HepG2 (cell line): ENCODE results near the gene SULT6B1. TPM values are rescaled to one million over a fixed set of nuclear protein-coding genes. Genes with fewer than 3 reads are reported as not detected.

Experiments
- ETV6 ChIP-seq: sonication (generic); formaldehyde crosslinking; conservative IDR thresholded peaks from 2 replicates; pipeline ENCODE4 v1.4.0; 2020; ENCODE audit warnings: missing genetic modification reagents
- HCFC1 ChIP-seq: fragments of 150-350 bp; IDR thresholded peaks from 2 replicates; pipeline ENCODE4 v1.6.1; 2014; ENCODE audit warnings: low read depth, low read length
- HMGA1 ChIP-seq: sonication (generic); formaldehyde crosslinking; conservative IDR thresholded peaks from 2 replicates; pipeline ENCODE4 v1.4.0; 2020; ENCODE audit warnings: missing genetic modification reagents
- HNRNPK ChIP-seq: fragments of 200-400 bp; formaldehyde crosslinking; IDR thresholded peaks from 2 replicates; pipeline ENCODE4 v1.6.1; 2018; ENCODE audit warnings: low read length, low read depth, moderate library complexity, mild to moderate bottlenecking; ENCODE audit not compliant: poor library complexity, severe bottlenecking
- JUN ChIP-seq: sonication (generic); formaldehyde crosslinking; IDR thresholded peaks from 2 replicates; pipeline ENCODE4 v1.4.0; 2020; ENCODE audit warnings: mild to moderate bottlenecking, missing genetic modification reagents
- MBNL3 ChIP-seq: fragments of 250-450 bp; sonication (Bioruptor Pico); conservative IDR thresholded peaks from 2 replicates; pipeline ENCODE4 v1.8.0; 2022; ENCODE audit warnings: mild to moderate bottlenecking, inconsistent platforms
- MZF1 ChIP-seq: sonication (generic); formaldehyde crosslinking; IDR thresholded peaks from 2 replicates; pipeline ENCODE4 v1.8.1; 2023; ENCODE audit warnings: mild to moderate bottlenecking, missing genetic modification reagents, borderline replicate concordance
- NFE2L2 ChIP-seq: fragments of 150-350 bp; IDR thresholded peaks from 2 replicates; pipeline ENCODE4 v1.6.1; 2014; ENCODE audit warnings: low read length
- PHF8 ChIP-seq: sonication (generic); formaldehyde crosslinking; IDR thresholded peaks from 2 replicates; pipeline ENCODE4 v1.5.0; 2020; ENCODE audit warnings: missing genetic modification reagents
- POLR2G ChIP-seq: fragments of 200-400 bp; formaldehyde crosslinking; IDR thresholded peaks from 2 replicates; pipeline ENCODE4 v1.6.1; 2018; ENCODE audit warnings: mild to moderate bottlenecking, low read depth, low read length, moderate library complexity
- SALL1 ChIP-seq: sonication (generic); formaldehyde crosslinking; IDR thresholded peaks from 2 replicates; pipeline ENCODE4 v1.8.0; 2022; ENCODE audit warnings: mild to moderate bottlenecking, missing genetic modification reagents
- TCF12 ChIP-seq, 2 experiments: fragments of 450-650 bp in 1 of 2; sonication (generic) in 1 of 2; formaldehyde crosslinking in 1 of 2; IDR thresholded peaks; 2 replicates each; pipeline versions ENCODE4 v1.6.1 to v1.8.0; 2017 to 2022; ENCODE audit warnings: antibody characterized with exemption in 1 of 2, mild to moderate bottlenecking in 1 of 2, missing genetic modification reagents in 1 of 2, moderate library complexity in 1 of 2
- TGIF2 ChIP-seq: IDR thresholded peaks from 2 replicates; pipeline ENCODE4 v1.6.1; 2016; ENCODE audit warnings: control low read depth, missing compliant biosample characterization
- ZBTB8A ChIP-seq: sonication (generic); formaldehyde crosslinking; IDR thresholded peaks from 2 replicates; pipeline ENCODE4 v1.4.0; 2020; ENCODE audit warnings: mild to moderate bottlenecking, low read depth, missing genetic modification reagents, borderline replicate concordance
- ZMYM3 ChIP-seq: sonication (generic); formaldehyde crosslinking; IDR thresholded peaks from 2 replicates; pipeline ENCODE4 v1.5.1; 2020; ENCODE audit warnings: mild to moderate bottlenecking, missing genetic modification reagents
- ZNF10 ChIP-seq: sonication (generic); formaldehyde crosslinking; IDR thresholded peaks from 2 replicates; pipeline ENCODE4 v1.4.0; 2020; ENCODE audit warnings: mild to moderate bottlenecking, low read depth, missing genetic modification reagents, borderline replicate concordance
- ZNF282 ChIP-seq: fragments of 450-650 bp; IDR thresholded peaks from 2 replicates; pipeline ENCODE4 v1.6.1; 2018; ENCODE audit not compliant: partially characterized antibody
- ZNF292 ChIP-seq: sonication (generic); formaldehyde crosslinking; IDR thresholded peaks from 2 replicates; pipeline ENCODE4 v1.8.1; 2022; ENCODE audit warnings: mild to moderate bottlenecking, low read depth, missing genetic modification reagents, borderline replicate concordance
- ZNF431 ChIP-seq: sonication (generic); formaldehyde crosslinking; IDR thresholded peaks from 2 replicates; pipeline ENCODE4 v1.9.0; 2022; ENCODE audit warnings: missing genetic modification reagents, low read depth, mild to moderate bottlenecking, borderline replicate concordance
- ZNF530 ChIP-seq: sonication (generic); formaldehyde crosslinking; IDR thresholded peaks from 2 replicates; pipeline ENCODE4 v1.5.0; 2020; ENCODE audit warnings: low read depth, mild to moderate bottlenecking, missing genetic modification reagents
- ZNF607 ChIP-seq: sonication (generic); formaldehyde crosslinking; IDR thresholded peaks from 2 replicates; pipeline ENCODE4 v1.5.1; 2020; ENCODE audit warnings: missing genetic modification reagents, mild to moderate bottlenecking, borderline replicate concordance
- ZNF737 ChIP-seq: sonication (generic); formaldehyde crosslinking; IDR thresholded peaks from 2 replicates; pipeline ENCODE4 v1.5.0; 2020; ENCODE audit warnings: missing genetic modification reagents, mild to moderate bottlenecking, borderline replicate concordance
- ZNF747 ChIP-seq: sonication (generic); formaldehyde crosslinking; IDR thresholded peaks from 2 replicates; pipeline ENCODE4 v1.8.1; 2023; ENCODE audit warnings: missing genetic modification reagents, mild to moderate bottlenecking, borderline replicate concordance
- polyA plus RNA-seq, 8 experiments: library from polyadenylated mRNA; depleted of rRNA in 3 of 8; stranded (reverse) in 7 of 8; unstranded in 1 of 8; fragments of >200 nt; fragmentation: Illumina TruSeq in 4 of 8; extraction: Trizol in 4 of 8; gene quantifications; 2 replicates each; pipeline versions ENCODE4 v1.2.1 to v1.2.3, GENCODE V29; 2011 to 2016; ENCODE audit warnings: low read depth in 4 of 8, missing spikeins in 1 of 8, mixed read lengths in 1 of 8; ENCODE audit not compliant: insufficient read depth in 1 of 8
- total RNA-seq, 5 experiments: library from RNA; depleted of rRNA; stranded (reverse); fragments of >200 nt; fragmentation: Illumina TruSeq; extraction: Trizol; gene quantifications; 2 replicates each; pipeline ENCODE4 v1.2.3, GENCODE V29; 2016; ENCODE audit warnings: low read depth in 1 of 5
- TF ChIP-seq, protein P1 (sequence below): sonication (generic); formaldehyde crosslinking; IDR thresholded peaks from 2 replicates; pipeline ENCODE4 v1.4.0; 2020; ENCODE audit warnings: missing genetic modification reagents
- TF ChIP-seq, protein P2 (sequence below): sonication (generic); formaldehyde crosslinking; conservative IDR thresholded peaks from 2 replicates; pipeline ENCODE4 v1.8.1; 2023; ENCODE audit warnings: missing genetic modification reagents
- TF ChIP-seq, protein P3 (sequence below): sonication (generic); formaldehyde crosslinking; IDR thresholded peaks from 2 replicates; pipeline ENCODE4 v1.5.0; 2020; ENCODE audit warnings: mild to moderate bottlenecking, missing genetic modification reagents, borderline replicate concordance

The SULT6B1 gene
- total and polyA plus RNA-seq, 2 of the 13 experiments (the other 11 are each of a cell fraction or from before 2014, with no cell fraction given): not detected

DNA sequence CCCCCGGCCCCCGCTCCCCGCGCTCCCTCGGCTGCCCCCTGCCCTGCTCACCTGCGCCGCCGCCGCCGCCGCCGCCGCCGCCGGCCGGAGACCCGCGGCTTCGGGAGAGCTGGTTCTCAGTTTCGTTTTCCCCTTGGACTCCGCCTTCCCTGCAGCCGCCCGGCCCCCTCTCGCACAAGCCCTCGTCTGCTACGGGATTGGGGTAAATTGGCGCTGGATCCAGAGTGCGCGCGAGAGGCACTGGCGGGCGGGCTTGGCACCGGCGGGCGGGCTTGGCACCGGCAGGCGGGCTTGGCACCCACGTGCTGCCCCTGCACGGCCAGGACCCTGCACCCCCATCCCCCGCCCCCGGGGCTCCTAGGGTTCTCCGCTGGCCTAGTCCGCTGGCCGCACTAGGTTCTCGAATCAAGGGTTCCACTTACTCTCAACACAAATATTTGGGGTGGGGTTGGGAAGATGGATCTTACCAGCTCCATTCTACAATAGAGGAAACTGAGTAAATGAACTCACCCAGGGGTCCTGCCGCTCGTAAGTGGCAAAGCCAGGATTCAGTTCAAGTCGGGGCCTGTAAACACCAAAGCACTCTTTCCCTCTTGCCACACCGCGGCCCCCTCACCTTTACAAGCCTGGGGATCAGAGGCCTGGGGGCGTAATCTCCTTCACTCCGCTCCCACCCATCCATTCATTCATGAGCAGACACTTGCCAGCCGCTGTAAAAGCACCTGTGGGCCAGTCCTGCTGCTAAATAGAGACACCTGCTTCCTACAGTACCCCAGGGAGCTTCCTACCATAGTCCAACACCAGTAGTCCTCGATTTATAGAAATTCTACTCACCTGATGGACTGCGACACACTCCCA, 31.4 kb downstream of the SULT6B1 start, which contains the start of gene EIF2AK2 (continued):
- TF ChIP-seq, protein P1, sequence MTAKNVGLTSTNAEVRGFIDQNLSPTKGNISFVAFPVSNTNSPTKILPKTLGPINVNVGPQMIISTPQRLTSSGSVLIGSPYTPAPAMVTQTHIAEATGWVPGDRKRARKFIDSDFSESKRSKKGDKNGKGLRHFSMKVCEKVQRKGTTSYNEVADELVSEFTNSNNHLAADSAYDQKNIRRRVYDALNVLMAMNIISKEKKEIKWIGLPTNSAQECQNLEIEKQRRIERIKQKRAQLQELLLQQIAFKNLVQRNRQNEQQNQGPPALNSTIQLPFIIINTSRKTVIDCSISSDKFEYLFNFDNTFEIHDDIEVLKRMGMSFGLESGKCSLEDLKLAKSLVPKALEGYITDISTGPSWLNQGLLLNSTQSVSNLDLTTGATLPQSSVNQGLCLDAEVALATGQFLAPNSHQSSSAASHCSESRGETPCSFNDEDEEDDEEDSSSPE (CRISPR knock-in tag): peak; percentile 90
- TF ChIP-seq PHF8 (peak; percentile 90), ZNF431 (CRISPR knock-in tag) (no peak), POLR2G (peak; percentile 81), NFE2L2 (no peak), ZBTB8A (CRISPR knock-in tag) (no peak), MZF1 (CRISPR knock-in tag) (no peak), JUN (peak; percentile 62; the same call in 1 of the 2 replicates), ETV6 (CRISPR knock-in tag) (no peak), ZNF530 (no peak; the same call in 1 of the 2 replicates), ZNF282 (no peak), ZNF10 (CRISPR knock-in tag) (no peak), HNRNPK (no peak), ZMYM3 (CRISPR knock-in tag) (no peak), HCFC1 (no peak), HMGA1 (CRISPR knock-in tag) (no peak), TGIF2 (CRISPR knock-in tag) (0 out of 2 replicates have a peak, but pooled peaks have one; percentile 39), SALL1 (CRISPR knock-in tag) (peak; percentile 55), TCF12 (IDR thresholded peaks at IDR 0.05) (no peak), TCF12 (CRISPR knock-in tag; IDR thresholded peaks at IDR 0.05) (no peak), ZNF607 (CRISPR knock-in tag) (peak; percentile 79; the same call in 1 of the 2 replicates), ZNF737 (CRISPR knock-in tag) (no peak), ZNF747 (CRISPR knock-in tag) (no peak), ZNF292 (no peak), MBNL3 (CRISPR knock-in tag) (no peak)
- TF ChIP-seq, protein P2, sequence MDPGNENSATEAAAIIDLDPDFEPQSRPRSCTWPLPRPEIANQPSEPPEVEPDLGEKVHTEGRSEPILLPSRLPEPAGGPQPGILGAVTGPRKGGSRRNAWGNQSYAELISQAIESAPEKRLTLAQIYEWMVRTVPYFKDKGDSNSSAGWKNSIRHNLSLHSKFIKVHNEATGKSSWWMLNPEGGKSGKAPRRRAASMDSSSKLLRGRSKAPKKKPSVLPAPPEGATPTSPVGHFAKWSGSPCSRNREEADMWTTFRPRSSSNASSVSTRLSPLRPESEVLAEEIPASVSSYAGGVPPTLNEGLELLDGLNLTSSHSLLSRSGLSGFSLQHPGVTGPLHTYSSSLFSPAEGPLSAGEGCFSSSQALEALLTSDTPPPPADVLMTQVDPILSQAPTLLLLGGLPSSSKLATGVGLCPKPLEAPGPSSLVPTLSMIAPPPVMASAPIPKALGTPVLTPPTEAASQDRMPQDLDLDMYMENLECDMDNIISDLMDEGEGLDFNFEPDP (CRISPR knock-in tag): no peak
- TF ChIP-seq, protein P3, sequence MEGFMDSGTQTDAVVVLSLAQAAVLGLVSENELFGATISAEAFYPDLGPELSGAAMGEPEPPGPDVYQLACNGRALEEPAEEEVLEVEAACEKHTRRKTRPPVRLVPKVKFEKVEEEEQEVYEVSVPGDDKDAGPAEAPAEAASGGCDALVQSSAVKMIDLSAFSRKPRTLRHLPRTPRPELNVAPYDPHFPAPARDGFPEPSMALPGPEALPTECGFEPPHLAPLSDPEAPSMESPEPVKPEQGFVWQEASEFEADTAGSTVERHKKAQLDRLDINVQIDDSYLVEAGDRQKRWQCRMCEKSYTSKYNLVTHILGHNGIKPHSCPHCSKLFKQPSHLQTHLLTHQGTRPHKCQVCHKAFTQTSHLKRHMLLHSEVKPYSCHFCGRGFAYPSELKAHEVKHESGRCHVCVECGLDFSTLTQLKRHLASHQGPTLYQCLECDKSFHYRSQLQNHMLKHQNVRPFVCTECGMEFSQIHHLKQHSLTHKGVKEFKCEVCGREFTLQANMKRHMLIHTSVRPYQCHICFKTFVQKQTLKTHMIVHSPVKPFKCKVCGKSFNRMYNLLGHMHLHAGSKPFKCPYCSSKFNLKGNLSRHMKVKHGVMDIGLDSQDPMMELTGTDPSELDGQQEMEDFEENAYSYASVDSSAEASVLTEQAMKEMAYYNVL (CRISPR knock-in tag): no peak; the same call in 1 of the 2 replicates
